Measurements from ENCODE around the gene NAP1L5.

GRCh38 chr4:88709989-88710388 lies 12.4 kb upstream of the NAP1L5 start:
- no peak for TF ChIP-seq CTCF (IDR thresholded peaks at IDR 0.05)
- no peak for TF ChIP-seq POLR2A (IDR thresholded peaks at IDR 0.05)

Measured in stomach (tissue), 4 donors.